Colonic mucosa (tissue), 4 donors: ENCODE measurements around the gene DTX1. TPM values are rescaled to one million over a fixed set of nuclear protein-coding genes. Genes with fewer than 3 reads are reported as not detected.

ENCODE experiments used
- DNase-seq: peaks from one replicate; pipeline ENCODE4 v3.0.0-alpha.2; 2020
- H3K27ac ChIP-seq: fragments of 200-600 bp; one replicate; pipeline ENCODE4 v1.8.0; 2021
- H3K27me3 ChIP-seq: fragments of 200-600 bp; one replicate; pipeline ENCODE4 v1.8.0; 2021
- H3K36me3 ChIP-seq: fragments of 200-600 bp; one replicate; pipeline ENCODE4 v1.8.0; 2021
- H3K4me1 ChIP-seq: fragments of 200-600 bp; one replicate; pipeline ENCODE4 v1.8.0; 2021; ENCODE audit warnings: mild to moderate bottlenecking
- H3K4me3 ChIP-seq: fragments of 200-600 bp; one replicate; pipeline ENCODE4 v1.8.0; 2021
- H3K9ac ChIP-seq, 2 donors: one replicate each; pipeline ENCODE4 v1.7.0; 2013; ENCODE audit warnings: control low read depth in 2 of 2, low read depth in 2 of 2, low read length in 2 of 2
- H3K9me3 ChIP-seq: fragments of 200-600 bp; one replicate; pipeline ENCODE4 v1.8.0; 2021
- CTCF ChIP-seq: fragments of 200-600 bp; IDR thresholded peaks from one replicate; pipeline ENCODE4 v1.8.0; 2022; ENCODE audit warnings: antibody characterized with exemption, mild to moderate bottlenecking
- intact Hi-C: fragments of 100-400 bp; cut with DNase I; formaldehyde crosslinking; loops from one replicate; pipeline ENCODE4 v1.14.1; 2022
- total RNA-seq, 2 donors: library from RNA; stranded (reverse); fragmentation: NEBNext Ultra II Directional in 1 of 2; extraction: Animal tissue kit (Norgen Biotek cat#: 25700) in 1 of 2; gene quantifications; one replicate each; pipeline ENCODE4 v1.2.1, GENCODE V29; 2021
- donor health status: healthy.
- donor health status: DM: no; HTN: no; CAD: no.
- donor health status: DM: no; HTN: no; CAD: no.

DTX1 gene
- total RNA-seq, 2 donors from 2014 or later = 0.82 to 1.3 TPM

- Histone ChIP-seq H3K36me3 (no peaks in the 10 kb centered on the region), H3K27me3 (no peaks in the 10 kb centered on the region), H3K9ac (no peak overlapping the region), H3K27ac (no peak overlapping the region), H3K9me3 (no peaks in the 10 kb centered on the region), H3K4me1 (no peaks in the 10 kb centered on the region), H3K4me3 (no peak overlapping the region)
- intact Hi-C loops = no loop called here
- no peak for DNase-seq
- no peak for TF ChIP-seq CTCF
Observed at GRCh38 chr12:113130457-113131135, 74.1 kb downstream of the DTX1 start.

DNA sequence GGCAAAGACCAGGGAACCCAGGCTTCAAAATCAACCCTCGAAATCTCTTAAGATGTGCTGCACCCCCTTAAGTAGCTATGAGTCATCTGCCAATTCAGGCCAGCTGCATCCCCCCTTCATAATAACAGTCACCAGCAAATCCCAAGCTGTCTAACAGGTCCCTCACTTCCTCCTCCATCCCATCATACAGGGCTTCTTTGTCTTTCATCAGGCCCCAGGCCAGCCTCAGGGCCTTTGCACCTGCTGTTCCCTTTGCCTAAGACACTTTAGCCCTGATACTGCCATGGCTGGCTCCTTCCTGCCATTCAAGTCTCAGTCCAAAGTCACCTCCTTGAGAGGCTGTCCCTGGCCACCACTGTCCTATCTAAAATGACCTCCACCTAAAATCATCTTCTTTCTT, 75.0 kb downstream of the DTX1 start:
- no peaks in the 10 kb centered on the region for H3K36me3 ChIP-seq
- H3K4me1 ChIP-seq = peaks cover 5% of the 10 kb centered on the region
- TF ChIP-seq CTCF = no peak
- no peak overlapping the region for H3K27ac ChIP-seq
- no peaks in the 10 kb centered on the region for H3K27me3 ChIP-seq
- no peak for DNase-seq
- H3K9ac ChIP-seq = no peak overlapping the region
- intact Hi-C loops = no loop called here
- no peaks in the 10 kb centered on the region for H3K9me3 ChIP-seq
- no peak overlapping the region for H3K4me3 ChIP-seq

DNA sequence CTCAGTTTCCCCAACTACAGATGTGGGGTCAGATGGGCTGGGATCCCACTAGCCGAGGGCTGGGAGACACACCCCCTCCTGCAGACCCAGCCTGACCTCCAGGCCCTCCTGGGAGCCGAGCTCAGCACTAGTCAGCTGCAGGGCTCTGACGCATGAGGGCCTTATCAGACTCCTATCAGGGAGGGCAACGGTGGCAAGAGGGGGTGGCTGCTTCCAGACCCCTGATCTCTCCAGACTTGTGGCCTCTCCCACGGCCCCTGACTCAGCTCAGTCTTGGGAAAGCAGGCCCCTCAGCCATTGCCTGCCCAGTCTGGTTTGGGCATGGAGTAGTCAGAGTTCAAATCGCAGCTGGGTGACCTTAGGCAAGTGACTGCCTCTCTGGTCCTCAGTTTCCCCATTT, 76.5 kb downstream of the DTX1 start:
- DNase-seq = no peak
- Histone ChIP-seq H3K4me3 (no peak overlapping the region), H3K9me3 (no peaks in the 10 kb centered on the region), H3K4me1 (peaks cover 7% of the 10 kb centered on the region), H3K9ac (no peak overlapping the region), H3K27ac (no peak overlapping the region), H3K27me3 (no peaks in the 10 kb centered on the region), H3K36me3 (no peaks in the 10 kb centered on the region)
- intact Hi-C loops = no loop called here
- TF ChIP-seq CTCF = no peak

DNA sequence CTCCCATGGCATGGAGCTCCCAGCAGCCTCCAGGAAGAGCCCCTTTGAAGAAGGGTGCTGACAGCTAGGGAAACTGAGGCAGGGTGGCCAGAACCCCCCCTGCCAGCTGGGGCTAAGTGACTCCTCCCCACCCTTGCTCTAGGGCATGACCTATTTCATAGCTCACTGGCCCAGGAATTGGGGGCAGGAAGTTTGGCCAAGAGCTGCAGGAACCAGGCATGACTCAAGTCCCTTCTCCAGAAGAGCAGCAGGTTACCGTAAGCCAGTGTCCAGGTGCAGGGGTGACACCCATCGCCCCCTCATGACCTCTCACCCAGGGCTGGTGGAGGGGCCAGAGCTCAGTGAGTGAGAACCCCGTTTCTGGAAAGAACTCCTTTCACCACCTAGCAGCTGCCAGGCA, 77.1 kb downstream of the DTX1 start:
- no peak for TF ChIP-seq CTCF
- no peaks in the 10 kb centered on the region for H3K9me3 ChIP-seq
- H3K4me1 ChIP-seq = peaks cover 7% of the 10 kb centered on the region
- no peak overlapping the region for H3K9ac ChIP-seq
- no peak overlapping the region for H3K27ac ChIP-seq
- no peaks in the 10 kb centered on the region for H3K27me3 ChIP-seq
- DNase-seq = no peak
- H3K4me3 ChIP-seq = no peak overlapping the region
- intact Hi-C loops = no loop called here
- no peaks in the 10 kb centered on the region for H3K36me3 ChIP-seq

DNA sequence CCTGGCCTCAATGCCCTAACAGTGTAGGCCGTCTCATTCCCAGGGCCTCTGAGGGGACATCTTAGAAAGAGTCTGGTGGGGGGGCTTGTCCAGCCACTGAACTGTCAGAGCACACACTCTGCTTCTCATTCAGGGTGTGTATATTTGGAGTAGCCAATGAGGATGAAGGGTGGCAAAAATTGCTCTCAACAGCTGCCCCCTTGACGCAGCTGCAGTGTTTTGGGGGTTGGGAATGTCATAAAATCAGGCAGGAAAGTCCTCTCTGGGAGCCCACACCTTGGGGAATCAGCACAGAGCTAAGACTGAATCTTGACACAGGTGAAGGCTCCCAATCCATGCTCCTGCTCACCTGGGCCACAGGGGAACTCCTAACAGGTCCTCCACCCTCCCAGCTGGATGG, 77.5 kb downstream of the DTX1 start:
- Histone ChIP-seq H3K4me3 (no peak overlapping the region), H3K27ac (no peak overlapping the region), H3K9me3 (no peaks in the 10 kb centered on the region), H3K27me3 (no peaks in the 10 kb centered on the region), H3K4me1 (peaks cover 7% of the 10 kb centered on the region), H3K9ac (no peak overlapping the region), H3K36me3 (no peaks in the 10 kb centered on the region)
- no peak for DNase-seq
- intact Hi-C loops = no loop called here
- no peak for TF ChIP-seq CTCF
